ENCODE data around the gene POLK.

Gene POLK

DNA sequence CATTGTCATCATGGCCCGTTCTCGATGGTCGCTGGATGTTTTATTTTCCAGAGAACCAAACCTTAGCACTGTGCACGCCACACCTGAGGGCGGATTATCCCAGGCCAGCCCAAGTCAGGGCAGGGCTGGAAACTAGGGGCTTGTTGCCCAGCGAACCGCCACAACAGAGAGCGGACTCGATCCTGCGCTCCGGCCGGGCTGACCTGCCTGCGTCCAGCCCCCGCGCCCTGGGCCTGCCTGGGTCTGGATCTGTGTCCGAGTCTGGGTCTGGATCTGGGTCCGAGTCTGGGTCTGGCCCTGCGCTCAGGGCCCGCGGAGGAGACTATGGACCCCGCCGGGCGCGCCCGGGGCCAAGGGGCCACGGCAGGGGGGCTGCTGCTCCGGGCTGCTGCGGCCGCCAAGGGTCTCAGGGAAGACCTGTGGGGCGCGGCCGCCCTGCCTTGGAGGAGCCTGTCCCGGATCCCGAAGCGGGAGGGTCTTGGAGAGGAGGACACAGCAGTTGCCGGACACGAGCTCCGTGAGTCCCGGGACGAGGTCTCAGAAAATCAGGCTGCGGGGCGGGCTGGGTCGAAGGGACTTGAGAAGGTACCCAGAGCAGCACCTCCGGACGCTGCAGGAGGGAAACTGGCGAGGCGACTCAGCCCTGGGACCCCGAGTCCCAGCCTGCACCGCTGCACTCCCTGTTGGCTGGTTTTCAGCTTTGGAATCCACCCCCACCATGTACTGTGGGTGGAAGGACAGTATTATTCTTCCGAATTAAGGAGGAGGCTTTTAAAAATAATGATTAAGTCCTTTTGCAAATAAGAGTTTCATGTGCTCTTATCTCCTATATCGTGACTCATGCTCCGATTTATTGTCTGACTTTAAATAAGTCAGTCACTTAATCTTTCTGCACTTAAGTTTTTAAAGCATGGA is 99.9 kb downstream of the POLK start, which contains the start of gene ANKDD1B:
ANKDD1B (plus strand) TSS at position 143 of the 915 bp plus-strand sequence; CDS start at position 325, 182 bp downstream.
- DNase-seq, result no peak

DNA sequence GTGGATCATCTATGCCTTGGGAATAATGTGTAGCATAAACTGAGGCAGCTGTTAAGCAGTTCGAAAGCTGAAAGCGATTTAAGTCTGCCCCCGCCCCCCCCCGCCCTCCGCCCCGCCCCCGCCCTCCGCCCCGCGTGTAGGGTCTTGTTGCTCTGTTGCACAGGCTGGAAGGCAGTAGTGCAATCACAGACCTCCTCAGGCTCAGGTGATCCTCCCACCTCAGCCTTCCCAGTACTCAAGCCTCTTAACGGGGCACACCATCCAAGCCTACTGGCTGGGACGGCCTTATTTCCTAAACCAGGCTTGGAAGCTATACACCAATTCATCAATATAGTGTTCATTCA is 100.5 kb downstream of the POLK start:
- DNase-seq, result no peak

DNA sequence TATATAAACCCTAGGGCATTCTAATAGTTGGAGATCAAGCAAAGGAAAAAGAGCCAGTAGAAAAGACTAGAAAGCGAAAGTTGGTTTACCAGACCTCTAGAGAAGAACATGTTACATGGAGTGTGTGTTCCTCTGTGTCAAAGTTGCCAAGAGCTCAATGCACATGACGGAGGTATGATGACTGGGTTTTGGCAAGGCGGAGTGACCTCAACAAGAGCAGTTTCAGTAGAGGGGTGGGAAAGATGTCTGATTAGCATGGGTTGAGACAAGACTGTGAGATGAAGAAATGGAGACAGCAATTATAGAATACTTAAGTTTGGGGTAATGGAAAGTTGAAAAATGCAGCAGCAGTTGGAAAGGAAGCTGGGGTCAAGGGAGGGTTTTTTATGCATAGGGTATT is 101.2 kb downstream of the POLK start:
- DNase-seq, result no peak

DNA sequence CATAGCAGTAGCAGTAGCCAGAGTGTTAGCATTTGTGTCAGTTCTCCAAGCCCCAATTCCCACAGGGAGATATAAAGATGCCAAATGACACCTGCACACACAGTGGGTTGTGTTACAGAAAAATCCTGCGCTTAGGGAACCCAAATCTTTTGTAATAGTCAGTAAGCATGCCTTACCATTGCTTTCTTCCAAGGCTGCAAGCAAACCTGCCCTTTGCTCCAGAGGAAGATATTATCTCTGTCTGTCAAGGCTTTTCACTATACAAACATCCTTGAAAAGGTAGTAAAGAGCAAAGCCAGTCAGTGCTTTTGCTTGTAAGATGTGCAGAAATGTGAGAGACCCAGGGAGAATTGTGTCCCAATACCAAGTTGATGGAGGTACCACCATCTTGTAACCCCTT is 102.5 kb downstream of the POLK start:
- no peak for DNase-seq

DNA sequence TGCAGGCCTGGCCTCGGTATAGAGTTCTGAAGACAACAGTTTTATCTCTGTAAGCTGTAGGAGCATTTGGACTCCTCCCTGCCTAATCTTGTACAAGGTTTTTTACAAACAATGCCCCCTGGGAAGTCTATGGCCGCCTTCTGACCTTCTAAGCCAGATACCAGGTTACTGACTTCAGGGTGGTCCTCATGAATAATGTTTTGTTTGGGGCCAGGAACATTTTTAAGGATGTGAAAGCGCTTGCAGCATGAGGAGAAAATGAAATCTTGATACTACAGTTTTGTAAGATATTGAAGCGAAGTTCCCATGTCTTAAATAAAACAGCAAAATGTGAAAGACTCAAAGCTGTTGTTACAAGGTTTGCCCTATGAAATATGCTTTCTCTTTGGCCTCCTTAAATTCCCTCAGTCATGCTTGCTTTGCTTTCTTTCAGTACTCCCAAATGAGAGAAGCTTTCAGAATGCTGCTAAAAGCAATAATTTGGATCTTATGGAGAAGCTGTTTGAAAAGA is 104.7 kb downstream of the POLK start:
- no peak for DNase-seq

DNA sequence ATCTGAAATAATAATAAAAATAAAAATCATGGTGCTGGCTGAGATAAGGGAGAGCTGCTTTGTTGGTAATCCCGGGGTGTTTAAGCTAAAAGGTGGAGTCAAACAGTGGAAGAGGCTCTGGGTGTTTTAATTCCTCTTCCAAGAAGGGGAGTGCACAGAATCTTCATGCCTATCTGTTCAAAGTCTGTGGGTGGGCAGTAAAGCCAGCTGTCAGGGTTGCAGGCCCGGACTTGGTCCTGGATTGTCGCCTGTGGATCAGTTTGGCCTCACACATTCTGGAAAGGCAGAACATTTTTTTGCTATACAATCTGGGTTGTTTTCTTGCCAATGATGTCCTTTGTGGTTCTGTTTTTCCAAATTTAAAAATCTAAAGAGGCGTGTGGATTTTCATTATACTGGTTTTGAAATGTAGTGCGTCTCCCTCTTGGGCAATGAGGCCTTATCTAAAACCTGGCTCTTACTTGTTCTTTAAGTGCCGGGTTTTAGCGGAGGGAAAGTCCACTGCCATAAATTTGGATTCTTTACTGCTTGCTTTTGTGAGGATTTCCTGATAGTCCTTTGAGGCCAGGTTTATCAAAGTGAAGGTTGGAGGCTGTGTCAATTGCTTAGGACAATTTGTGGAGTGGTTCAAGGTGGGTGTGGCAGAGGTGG is 105.4 kb downstream of the POLK start:
- DNase-seq, result no peak

DNA sequence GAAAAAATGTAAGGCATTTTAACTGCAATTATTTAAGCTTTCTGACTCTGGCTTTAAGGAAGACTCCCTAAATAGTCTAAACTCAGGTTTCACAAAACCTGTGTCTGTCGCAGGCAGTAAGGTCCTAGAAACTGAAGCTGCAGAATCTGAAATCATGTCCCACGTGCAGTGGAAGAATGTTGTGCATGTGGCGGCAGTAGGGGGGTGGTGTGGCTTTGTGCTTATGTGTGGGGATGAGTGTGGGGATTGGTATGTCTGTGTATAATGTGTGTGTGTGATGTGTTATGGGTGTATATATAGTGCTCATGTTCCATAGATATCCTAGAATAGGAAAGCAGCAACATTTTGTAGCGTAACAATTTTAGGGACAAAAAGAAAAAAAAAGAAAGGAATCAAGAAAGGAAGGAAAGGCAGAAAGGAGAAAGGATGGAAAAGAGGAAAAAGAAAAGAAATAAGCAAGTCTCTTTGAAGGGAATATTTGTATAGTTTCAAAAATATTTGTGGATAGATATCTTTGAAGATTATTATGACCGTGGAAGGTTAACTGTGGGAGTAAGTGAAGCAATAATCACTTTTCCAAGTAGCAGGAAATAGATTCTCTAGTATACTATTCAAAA is 106.2 kb downstream of the POLK start:
- no peak for DNase-seq

DNA sequence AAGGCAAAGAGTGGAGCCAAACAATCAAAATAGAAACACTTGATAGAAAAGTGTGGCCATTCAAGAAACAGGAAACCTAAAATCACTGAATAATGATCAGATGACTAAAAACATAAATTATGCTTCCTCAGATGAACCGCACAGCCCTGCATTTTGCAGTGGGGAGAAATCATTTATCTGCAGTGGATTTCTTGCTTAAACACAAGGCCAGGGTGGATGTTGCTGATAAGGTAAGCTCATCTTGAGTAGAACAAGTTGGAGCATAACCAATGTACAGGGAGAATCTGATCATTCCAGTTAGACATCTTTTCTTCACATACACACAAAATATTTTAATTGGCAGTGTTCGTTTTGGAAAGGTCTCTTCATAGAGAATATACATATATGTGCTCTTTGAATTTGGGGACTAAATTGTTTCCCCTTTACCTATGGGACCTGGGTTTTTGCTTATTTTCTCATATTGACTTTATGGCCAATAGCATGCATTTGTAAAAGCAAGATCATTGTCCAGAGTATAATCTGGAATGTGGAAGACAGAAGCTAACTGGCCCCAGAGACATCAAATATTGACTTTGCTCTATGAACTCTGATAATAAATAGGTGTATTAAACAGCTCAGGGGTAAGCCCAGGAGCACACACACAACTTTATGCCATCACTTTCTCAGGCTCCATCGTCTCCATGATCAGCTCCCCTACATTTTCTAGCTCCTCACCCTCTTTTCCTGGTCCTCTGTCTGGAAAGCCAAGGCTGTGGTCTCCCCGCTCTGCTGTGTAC is 108.7 kb downstream of the POLK start:
- no peak for DNase-seq

DNA sequence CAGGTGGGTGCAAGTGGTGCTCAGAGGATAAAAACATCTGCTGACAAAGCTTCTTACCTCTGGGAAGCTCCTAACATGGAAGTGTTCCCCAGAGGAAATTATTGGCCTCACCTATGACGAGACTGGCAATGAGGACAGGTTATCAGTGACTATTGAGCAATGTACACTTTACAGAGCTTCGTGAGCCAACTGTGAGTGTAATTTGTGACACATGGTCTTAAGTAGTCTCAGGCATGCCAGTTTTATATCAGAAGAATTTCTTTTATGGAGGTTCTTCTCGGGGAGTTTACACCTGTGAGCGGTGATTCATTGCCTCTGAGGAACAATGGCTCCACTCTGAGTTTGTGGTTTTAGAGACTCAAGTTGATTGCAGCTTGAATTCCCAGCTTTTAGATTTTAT is 110.9 kb downstream of the POLK start:
- no peak for DNase-seq

DNA sequence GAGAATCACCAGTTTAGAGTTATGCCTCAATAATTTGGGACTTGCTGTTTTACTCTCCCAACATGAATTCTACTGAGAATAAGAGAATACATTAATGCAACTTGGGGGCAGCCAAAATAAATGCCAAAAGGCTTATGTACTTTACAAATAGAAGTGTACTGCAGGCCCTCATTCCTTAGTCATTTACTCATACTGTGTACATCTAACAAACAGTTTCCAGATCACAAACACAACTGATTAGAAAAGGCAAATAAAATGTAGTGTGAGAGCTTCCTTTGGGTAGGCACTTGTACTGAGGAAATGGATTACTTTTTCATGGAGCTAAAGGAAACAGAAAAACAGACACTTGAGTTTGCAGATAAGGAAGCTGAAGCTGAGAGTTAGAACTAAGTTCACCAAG is 112.2 kb downstream of the POLK start:
- no peak for DNase-seq

DNA sequence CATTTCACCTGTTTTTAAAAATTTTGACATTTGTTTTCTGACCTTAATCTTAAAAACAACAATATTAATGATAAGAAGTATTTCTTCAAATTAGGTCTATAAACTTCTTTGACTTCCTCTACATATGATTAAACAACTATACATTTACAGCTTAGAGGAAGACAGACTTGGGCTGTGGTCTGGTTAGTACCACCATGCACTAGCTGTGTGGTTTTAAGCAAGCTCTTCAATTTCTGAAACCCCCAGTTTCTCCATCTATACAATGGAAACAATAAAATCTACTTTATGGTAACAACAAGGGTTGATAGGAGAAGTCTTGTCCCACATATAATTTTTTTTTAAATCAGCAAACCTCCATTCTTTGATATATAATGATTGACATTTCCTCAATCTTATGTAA is 115.3 kb downstream of the POLK start:
- DNase-seq, result no peak

DNA sequence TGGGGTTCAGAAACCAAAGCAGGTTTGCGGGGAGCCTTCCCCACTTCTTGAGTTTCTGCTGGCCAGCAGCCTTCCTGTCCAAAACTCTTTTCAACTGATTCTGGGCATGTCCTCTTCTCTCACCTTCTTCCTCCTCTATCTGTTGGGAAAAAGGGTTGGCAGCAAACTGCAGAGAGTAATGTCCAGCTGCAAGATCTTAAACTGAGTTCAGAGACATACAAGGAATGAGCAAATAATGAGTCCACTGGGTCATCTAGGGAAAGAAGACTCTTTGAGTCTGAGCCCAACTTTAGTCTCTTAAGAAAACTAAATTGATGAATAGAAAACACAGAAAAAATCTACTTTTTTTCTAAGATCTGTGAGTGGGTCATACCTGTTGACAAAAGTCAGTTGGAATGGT is 116.1 kb downstream of the POLK start:
- no peak for DNase-seq

DNA sequence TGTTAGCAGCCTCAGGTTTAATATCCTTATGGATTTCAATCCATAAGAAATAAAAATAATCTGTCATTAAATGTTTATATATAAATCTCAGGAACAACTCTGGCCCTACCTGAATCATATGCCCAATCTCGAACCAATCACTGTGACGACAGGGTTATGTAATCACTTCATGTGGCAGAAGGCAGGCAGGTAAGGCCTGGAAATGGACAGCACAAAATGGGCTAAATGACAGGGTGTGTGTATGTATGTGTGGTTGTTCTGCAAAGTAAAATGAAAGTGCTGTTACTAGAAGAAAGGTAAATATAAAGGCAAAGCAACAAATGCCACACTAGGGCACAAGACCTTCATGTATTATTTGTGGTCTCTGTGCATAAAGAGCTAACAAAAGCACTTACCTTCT is 119.2 kb downstream of the POLK start:
- no peak for DNase-seq

DNA sequence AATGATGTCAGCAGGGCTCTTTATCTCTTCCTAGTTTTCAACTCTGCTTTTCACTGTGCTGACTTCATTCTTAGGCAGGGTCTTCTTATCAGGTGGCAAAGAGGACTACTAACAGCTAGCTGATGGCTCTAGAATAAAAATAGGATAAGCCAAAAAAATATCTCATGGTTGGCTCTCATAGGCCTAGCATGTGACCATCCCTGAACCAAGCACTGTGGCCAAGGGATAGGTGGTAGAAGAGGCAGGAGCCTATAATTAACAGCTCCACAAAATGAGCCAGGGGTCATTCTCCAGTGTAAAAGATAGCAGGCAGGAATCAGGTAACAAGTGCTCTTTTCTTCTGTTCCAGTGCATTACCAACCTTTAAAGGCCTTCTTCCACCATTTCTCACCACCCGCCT is 120.6 kb downstream of the POLK start:
- DNase-seq, result no peak

DNA sequence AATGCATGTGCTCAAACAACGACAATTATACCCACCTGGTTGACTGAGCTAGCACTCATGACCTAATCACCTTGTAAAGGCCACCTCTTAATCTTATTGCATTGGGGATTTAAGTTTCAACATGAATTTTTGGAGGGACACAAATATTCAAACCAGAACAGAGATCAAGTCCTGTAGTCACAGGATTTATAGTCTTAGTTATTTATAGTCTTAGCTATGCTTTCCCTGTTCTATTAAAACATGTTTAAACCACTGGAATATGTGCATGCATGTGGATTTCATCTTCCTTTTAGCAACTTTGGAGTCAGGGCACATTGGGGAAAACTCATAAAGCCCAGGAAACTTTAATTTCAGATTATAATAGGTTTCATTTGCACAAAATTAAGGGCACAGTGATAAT is 126.3 kb downstream of the POLK start:
- no peak for DNase-seq

DNA sequence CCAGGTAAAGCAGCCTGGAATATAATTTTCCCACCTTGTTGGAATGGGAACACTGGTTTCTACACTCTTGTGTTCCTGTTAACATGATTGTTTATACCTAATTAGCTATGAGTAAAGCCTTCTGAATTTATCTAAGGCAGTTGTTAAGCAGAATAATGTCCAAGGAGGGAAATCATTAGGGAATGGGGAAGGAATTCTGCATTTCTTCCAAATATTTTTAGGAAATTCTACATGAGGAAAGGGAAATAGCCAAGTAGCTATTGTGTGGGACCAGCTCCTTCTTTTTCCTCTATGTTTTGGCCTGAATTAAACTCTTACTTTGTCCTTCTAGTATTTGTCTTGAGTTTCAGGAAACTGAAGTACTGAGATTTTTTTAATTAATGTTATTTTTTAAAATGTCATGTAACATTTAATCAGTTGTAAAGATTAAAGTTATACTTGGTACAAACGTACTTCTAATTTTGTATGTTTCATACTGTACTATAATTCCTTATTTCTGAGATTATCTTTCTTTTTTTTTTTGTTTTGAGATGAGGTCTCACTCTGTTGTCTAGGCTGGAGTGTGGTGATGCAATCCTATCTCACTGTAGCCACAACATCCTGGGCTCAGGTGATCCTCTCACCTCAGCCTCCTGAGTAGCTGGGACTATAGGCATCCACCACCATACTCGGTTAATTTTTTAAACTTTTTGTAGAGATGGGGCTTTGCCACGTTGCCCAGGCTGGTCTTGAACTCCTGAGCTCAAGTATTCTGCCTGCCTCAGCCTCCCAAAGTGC is 128.0 kb downstream of the POLK start:
- no peak for DNase-seq

DNA sequence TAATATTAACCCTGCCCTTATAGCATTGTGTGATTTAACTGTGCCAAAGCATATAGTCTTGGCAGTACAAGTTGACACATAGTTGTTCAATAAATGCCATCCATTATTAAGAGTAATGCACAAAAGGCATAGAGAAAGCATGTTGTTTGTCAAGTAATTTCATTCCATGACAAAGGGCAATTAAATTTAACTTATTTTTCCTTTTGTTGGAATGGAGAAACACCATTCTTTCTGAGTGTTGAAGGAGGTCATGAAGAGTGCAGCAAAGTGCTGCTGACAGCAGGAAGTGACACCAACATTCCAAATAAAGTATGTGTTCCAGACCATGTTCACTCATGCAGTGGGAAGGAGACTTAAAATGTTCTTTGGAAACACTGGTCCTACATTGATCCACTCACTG is 128.7 kb downstream of the POLK start:
- no peak for DNase-seq

DNA sequence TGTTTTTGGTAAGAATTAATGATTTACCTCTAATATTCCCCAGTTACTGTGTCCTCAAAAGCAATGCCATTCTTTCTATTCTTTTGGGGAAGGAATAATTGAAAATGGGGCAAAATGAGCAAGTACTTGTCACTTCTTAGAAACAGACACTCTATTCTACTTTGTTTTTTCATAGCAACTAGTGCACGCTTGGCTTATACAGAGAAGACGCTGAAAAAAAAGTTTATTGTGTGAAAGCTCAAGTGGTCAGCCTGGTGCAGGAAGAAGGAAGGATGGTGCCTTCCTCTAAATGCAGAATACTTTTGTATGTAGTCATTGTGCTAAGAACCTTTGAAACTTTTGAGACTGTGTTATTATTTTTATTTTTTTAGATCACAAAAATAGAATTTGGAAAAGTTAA is 129.1 kb downstream of the POLK start:
- no peak for DNase-seq

DNA sequence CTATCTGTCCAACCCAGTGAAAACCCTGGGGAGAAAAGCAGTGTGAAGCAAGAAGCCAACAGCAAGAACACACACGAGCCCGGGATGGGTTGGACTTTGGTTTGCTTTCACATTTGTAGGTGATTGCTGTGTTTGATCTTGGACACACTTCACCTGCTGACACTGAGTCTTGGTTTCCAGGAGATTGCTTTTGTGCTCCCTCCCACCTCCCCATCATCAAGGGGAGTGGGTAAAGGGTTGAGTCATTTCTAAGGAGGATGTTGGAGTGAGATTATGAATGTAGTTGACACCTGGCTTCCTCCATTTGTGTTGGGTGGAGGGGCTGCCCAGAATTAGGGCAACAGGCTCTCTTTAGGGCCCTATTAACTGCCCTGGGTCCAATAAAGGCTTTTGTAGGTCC is 137.0 kb downstream of the POLK start:
- no peak for DNase-seq
